HepG2 (cell line): Measurements from ENCODE around the gene IRF2BPL. TPM values are rescaled to one million over a fixed set of nuclear protein-coding genes. Genes with fewer than 3 reads are reported as not detected.
A peak's percentile ranks its signal among the peaks of the same experiment; 100 is the strongest.

Experiments used
- CBX5 ChIP-seq: sonication (generic); formaldehyde crosslinking; IDR thresholded peaks from 2 replicates; pipeline ENCODE4 v1.4.0; 2020; ENCODE audit warnings: missing genetic modification reagents, borderline replicate concordance
- DNMT3B ChIP-seq: conservative IDR thresholded peaks from 2 replicates; pipeline ENCODE4 v1.6.1; 2016; ENCODE audit warnings: missing biosample characterization, control low read depth
- FOXJ3 ChIP-seq: sonication (generic); formaldehyde crosslinking; IDR thresholded peaks from 2 replicates; pipeline ENCODE4 v1.4.0; 2020; ENCODE audit warnings: missing genetic modification reagents, mild to moderate bottlenecking, borderline replicate concordance
- IKZF4 ChIP-seq: sonication (generic); formaldehyde crosslinking; IDR thresholded peaks from 2 replicates; pipeline ENCODE4 v1.5.1; 2020; ENCODE audit warnings: borderline replicate concordance, mild to moderate bottlenecking, low read depth, missing genetic modification reagents; ENCODE audit errors: not compliant biosample characterization
- MEF2D ChIP-seq: sonication (generic); formaldehyde crosslinking; IDR thresholded peaks from 2 replicates; pipeline ENCODE4 v1.5.1; 2020; ENCODE audit warnings: mild to moderate bottlenecking, missing genetic modification reagents
- PRDM15 ChIP-seq: sonication (generic); formaldehyde crosslinking; IDR thresholded peaks from 2 replicates; pipeline ENCODE4 v1.4.0; 2020; ENCODE audit warnings: missing genetic modification reagents
- RARA ChIP-seq: IDR thresholded peaks from 2 replicates; pipeline ENCODE4 v1.6.1; 2016; ENCODE audit warnings: missing genetic modification reagents, missing compliant biosample characterization
- RFX1 ChIP-seq: fragments of 450-650 bp; IDR thresholded peaks from 2 replicates; pipeline ENCODE4 v1.6.1; 2017
- SETDB1 ChIP-seq: sonication (generic); formaldehyde crosslinking; IDR thresholded peaks from 2 replicates; pipeline ENCODE4 v1.5.1; 2020; ENCODE audit warnings: missing genetic modification reagents, mild to moderate bottlenecking, borderline replicate concordance
- SSRP1 ChIP-seq: IDR thresholded peaks from 2 replicates; pipeline ENCODE4 v1.6.1; 2016; ENCODE audit warnings: control low read depth
- THAP8 ChIP-seq: sonication (generic); formaldehyde crosslinking; IDR thresholded peaks from 2 replicates; pipeline ENCODE4 v1.5.1; 2020; ENCODE audit warnings: missing genetic modification reagents, mild to moderate bottlenecking, borderline replicate concordance
- TSC22D2 ChIP-seq: sonication (generic); formaldehyde crosslinking; IDR thresholded peaks from 2 replicates; pipeline ENCODE4 v1.5.1; 2020; ENCODE audit warnings: missing genetic modification reagents, mild to moderate bottlenecking, borderline replicate concordance
- ZNF225 ChIP-seq: sonication (generic); formaldehyde crosslinking; IDR thresholded peaks from 2 replicates; pipeline ENCODE4 v1.4.0; 2020; ENCODE audit warnings: mild to moderate bottlenecking, missing genetic modification reagents
- ZNF678 ChIP-seq: sonication (generic); formaldehyde crosslinking; IDR thresholded peaks from 2 replicates; pipeline ENCODE4 v1.4.0; 2020; ENCODE audit warnings: mild to moderate bottlenecking, missing genetic modification reagents
- ZNF816 ChIP-seq: sonication (generic); formaldehyde crosslinking; IDR thresholded peaks from 2 replicates; pipeline ENCODE4 v1.8.0; 2022; ENCODE audit warnings: missing genetic modification reagents, mild to moderate bottlenecking, borderline replicate concordance
- ZSCAN25 ChIP-seq: sonication (generic); formaldehyde crosslinking; IDR thresholded peaks from 2 replicates; pipeline ENCODE4 v1.8.0; 2022; ENCODE audit warnings: mild to moderate bottlenecking, missing genetic modification reagents
- ZSCAN29 ChIP-seq: sonication (generic); formaldehyde crosslinking; conservative IDR thresholded peaks from 2 replicates; pipeline ENCODE4 v1.4.0; 2020; ENCODE audit warnings: mild to moderate bottlenecking, missing genetic modification reagents
- polyA plus RNA-seq, 8 experiments: library from polyadenylated mRNA; depleted of rRNA in 3 of 8; stranded (reverse) in 7 of 8; unstranded in 1 of 8; fragments of >200 nt; fragmentation: Illumina TruSeq in 4 of 8; extraction: Trizol in 4 of 8; gene quantifications; 2 replicates each; pipeline versions ENCODE4 v1.2.1 to v1.2.3, GENCODE V29; 2011 to 2016; ENCODE audit warnings: low read depth in 4 of 8, missing spikeins in 1 of 8, mixed read lengths in 1 of 8; ENCODE audit not compliant: insufficient read depth in 1 of 8
- total RNA-seq, 5 experiments: library from RNA; depleted of rRNA; stranded (reverse); fragments of >200 nt; fragmentation: Illumina TruSeq; extraction: Trizol; gene quantifications; 2 replicates each; pipeline ENCODE4 v1.2.3, GENCODE V29; 2016; ENCODE audit warnings: low read depth in 1 of 5
- TF ChIP-seq, protein P1 (sequence below): sonication (generic); formaldehyde crosslinking; IDR thresholded peaks from 2 replicates; pipeline ENCODE4 v1.4.0; 2020; ENCODE audit warnings: mild to moderate bottlenecking, missing genetic modification reagents
- TF ChIP-seq, protein P2 (sequence below): sonication (generic); formaldehyde crosslinking; IDR thresholded peaks from 2 replicates; pipeline ENCODE4 v1.5.0; 2020; ENCODE audit warnings: missing genetic modification reagents, mild to moderate bottlenecking, borderline replicate concordance
- TF ChIP-seq, protein P3 (sequence below): sonication (generic); formaldehyde crosslinking; IDR thresholded peaks from 2 replicates; pipeline ENCODE4 v1.8.0; 2022; ENCODE audit warnings: mild to moderate bottlenecking, missing genetic modification reagents, moderate library complexity

IRF2BPL gene
- total and polyA plus RNA-seq, 2 of the 13 experiments (the other 11 are each of a cell fraction or from before 2014, with no cell fraction given) = 6.6 to 8.4 TPM

GRCh38 chr14:77023001-77023996, 5.2 kb downstream of the IRF2BPL start (continued):
- peak; percentile 88 for TF ChIP-seq PRDM15 (CRISPR knock-in tag)
- TF ChIP-seq RFX1 = no peak
- TF ChIP-seq ZNF225 (CRISPR knock-in tag) = no peak
- no peak for TF ChIP-seq SSRP1
- TF ChIP-seq, protein P1, sequence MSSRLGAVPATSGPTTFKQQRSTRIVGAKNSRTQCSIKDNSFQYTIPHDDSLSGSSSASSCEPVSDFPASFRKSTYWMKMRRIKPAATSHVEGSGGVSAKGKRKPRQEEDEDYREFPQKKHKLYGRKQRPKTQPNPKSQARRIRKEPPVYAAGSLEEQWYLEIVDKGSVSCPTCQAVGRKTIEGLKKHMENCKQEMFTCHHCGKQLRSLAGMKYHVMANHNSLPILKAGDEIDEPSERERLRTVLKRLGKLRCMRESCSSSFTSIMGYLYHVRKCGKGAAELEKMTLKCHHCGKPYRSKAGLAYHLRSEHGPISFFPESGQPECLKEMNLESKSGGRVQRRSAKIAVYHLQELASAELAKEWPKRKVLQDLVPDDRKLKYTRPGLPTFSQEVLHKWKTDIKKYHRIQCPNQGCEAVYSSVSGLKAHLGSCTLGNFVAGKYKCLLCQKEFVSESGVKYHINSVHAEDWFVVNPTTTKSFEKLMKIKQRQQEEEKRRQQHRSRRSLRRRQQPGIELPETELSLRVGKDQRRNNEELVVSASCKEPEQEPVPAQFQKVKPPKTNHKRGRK (CRISPR knock-in tag) = no peak
- TF ChIP-seq, protein P2, sequence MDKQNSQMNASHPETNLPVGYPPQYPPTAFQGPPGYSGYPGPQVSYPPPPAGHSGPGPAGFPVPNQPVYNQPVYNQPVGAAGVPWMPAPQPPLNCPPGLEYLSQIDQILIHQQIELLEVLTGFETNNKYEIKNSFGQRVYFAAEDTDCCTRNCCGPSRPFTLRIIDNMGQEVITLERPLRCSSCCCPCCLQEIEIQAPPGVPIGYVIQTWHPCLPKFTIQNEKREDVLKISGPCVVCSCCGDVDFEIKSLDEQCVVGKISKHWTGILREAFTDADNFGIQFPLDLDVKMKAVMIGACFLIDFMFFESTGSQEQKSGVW = no peak
- peak; percentile 81; the same call in 1 of the 2 replicates for TF ChIP-seq CBX5 (CRISPR knock-in tag)
- TF ChIP-seq ZSCAN25 = peak; percentile 93
- peak; percentile 67 for TF ChIP-seq RARA (CRISPR knock-in tag)
- TF ChIP-seq, protein P3, sequence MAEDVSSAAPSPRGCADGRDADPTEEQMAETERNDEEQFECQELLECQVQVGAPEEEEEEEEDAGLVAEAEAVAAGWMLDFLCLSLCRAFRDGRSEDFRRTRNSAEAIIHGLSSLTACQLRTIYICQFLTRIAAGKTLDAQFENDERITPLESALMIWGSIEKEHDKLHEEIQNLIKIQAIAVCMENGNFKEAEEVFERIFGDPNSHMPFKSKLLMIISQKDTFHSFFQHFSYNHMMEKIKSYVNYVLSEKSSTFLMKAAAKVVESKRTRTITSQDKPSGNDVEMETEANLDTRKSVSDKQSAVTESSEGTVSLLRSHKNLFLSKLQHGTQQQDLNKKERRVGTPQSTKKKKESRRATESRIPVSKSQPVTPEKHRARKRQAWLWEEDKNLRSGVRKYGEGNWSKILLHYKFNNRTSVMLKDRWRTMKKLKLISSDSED (CRISPR knock-in tag) = no peak
- TF ChIP-seq SETDB1 = no peak
- no peak for TF ChIP-seq TSC22D2
- TF ChIP-seq ZNF678 (CRISPR knock-in tag) = no peak
- TF ChIP-seq IKZF4 (CRISPR knock-in tag) = no peak
- no peak for TF ChIP-seq ZNF816
- TF ChIP-seq THAP8 (CRISPR knock-in tag) = no peak
- TF ChIP-seq DNMT3B (CRISPR knock-in tag) = 0 out of 2 replicates have a peak, but pooled peaks have one; percentile 26
- 0 out of 2 replicates have a peak, but pooled peaks have one; percentile 23 for TF ChIP-seq MEF2D (CRISPR knock-in tag)
- no peak; the same call in 1 of the 2 replicates for TF ChIP-seq ZSCAN29 (CRISPR knock-in tag)
- peak; percentile 62; the same call in 1 of the 2 replicates for TF ChIP-seq FOXJ3
